LNCaP clone FGC (cell line): ENCODE data around the gene IER5.
"Not testable (repeated sequence)": the region's sequence is repeated elsewhere in the genome, so short reads cannot be mapped to it uniquely, and the experiment has no call there.

ENCODE experiments used
- DNase-seq: peaks from one replicate; pipeline ENCODE4 v3.0.0-alpha.2; 2011; ENCODE audit warnings: low read depth
- H3K4me3 ChIP-seq: 2 replicates; pipeline ENCODE4 v1.5.1; 2011; ENCODE audit warnings: mild to moderate bottlenecking, low read depth, low read length, control low read depth
- TF ChIP-seq, protein P1 (sequence below): IDR thresholded peaks from 2 replicates; pipeline ENCODE4 v1.5.1; 2012; ENCODE audit warnings: mild to moderate bottlenecking; ENCODE audit not compliant: control insufficient read depth, insufficient read depth; ENCODE audit errors: extremely low read depth

IER5 gene

DNA sequence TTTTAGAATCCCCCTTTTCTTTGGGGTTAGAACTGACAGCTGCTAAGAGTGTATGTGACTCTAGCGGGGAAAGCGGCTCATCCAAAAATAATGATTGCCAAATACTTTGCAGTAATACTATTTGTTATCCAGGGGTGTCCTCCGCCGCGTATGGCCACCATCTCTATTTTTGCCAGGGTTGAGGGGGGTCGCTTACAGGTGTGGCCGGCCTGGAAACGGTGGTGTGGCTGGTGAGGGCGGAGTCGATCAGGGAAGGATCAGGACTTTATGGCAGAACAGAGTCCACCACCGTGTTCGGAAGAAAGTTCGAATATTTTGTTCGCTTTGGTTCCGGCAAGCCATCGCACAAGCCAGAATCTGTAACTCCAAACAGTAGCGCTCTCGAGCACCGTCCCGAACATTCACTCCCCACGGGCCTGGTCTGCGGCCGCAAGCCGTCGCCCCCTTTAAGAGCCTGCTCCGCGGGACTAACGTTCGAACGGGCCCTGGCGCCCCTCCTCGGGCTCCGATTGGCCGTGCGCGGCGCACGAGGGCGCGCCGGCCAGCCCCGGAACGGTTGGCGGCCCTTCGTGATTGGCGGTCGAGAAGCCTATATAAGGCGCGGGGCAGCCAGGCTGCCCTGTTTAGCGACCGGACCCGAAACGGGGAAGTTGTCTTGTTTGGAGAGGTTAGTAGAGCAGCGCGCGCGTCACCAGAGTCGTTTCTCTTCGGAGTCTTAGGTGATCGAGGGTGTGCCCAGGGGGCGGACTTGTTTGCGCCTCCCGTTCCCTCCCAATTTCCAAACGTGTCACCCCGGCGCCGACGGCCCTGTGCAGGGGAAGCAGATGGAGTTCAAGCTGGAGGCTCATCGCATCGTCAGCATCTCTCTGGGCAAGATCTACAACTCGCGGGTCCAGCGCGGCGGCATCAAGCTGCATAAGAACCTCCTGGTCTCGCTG is at the start of gene IER5:
IER5 (plus strand) TSS at position 622 of the 938 bp plus-strand sequence; CDS start at position 825, 203 bp downstream.
- peak; percentile 78 for DNase-seq
- H3K4me3 ChIP-seq, result peak within 1 kb of the TSS; percentile 73
- TF ChIP-seq, protein P1, sequence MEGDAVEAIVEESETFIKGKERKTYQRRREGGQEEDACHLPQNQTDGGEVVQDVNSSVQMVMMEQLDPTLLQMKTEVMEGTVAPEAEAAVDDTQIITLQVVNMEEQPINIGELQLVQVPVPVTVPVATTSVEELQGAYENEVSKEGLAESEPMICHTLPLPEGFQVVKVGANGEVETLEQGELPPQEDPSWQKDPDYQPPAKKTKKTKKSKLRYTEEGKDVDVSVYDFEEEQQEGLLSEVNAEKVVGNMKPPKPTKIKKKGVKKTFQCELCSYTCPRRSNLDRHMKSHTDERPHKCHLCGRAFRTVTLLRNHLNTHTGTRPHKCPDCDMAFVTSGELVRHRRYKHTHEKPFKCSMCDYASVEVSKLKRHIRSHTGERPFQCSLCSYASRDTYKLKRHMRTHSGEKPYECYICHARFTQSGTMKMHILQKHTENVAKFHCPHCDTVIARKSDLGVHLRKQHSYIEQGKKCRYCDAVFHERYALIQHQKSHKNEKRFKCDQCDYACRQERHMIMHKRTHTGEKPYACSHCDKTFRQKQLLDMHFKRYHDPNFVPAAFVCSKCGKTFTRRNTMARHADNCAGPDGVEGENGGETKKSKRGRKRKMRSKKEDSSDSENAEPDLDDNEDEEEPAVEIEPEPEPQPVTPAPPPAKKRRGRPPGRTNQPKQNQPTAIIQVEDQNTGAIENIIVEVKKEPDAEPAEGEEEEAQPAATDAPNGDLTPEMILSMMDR, result no peak

DNA sequence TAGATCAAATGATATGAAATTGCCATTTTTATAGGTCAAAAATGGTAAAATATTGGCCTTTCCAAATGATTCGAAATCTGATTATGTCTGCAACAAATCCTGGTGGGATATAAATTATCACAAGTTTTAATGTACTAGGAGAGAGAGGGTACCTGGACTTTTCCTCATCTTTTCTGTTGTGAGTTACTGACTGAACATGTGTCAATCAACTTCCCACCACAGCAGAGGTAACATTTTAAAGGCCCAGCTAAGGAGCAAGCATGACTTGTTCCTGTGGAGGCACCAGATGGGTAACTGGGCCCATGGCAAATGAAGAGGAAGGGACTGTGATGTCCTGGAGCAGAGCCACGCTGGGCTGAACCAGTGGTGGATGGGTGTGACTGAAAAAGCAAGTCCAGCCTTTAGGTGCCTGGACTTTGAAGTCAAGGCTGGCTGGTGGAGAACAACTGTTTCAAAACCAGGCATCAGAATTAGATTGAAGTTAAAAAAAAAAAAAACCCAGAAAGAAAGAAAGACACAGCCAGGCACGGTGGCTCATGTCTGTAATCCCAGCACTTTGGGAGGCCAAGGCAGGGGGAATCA is 48.1 kb upstream of the IER5 start:
- TF ChIP-seq, protein P1, result no peak
- no peak overlapping the region for H3K4me3 ChIP-seq
- DNase-seq, result no peak

DNA sequence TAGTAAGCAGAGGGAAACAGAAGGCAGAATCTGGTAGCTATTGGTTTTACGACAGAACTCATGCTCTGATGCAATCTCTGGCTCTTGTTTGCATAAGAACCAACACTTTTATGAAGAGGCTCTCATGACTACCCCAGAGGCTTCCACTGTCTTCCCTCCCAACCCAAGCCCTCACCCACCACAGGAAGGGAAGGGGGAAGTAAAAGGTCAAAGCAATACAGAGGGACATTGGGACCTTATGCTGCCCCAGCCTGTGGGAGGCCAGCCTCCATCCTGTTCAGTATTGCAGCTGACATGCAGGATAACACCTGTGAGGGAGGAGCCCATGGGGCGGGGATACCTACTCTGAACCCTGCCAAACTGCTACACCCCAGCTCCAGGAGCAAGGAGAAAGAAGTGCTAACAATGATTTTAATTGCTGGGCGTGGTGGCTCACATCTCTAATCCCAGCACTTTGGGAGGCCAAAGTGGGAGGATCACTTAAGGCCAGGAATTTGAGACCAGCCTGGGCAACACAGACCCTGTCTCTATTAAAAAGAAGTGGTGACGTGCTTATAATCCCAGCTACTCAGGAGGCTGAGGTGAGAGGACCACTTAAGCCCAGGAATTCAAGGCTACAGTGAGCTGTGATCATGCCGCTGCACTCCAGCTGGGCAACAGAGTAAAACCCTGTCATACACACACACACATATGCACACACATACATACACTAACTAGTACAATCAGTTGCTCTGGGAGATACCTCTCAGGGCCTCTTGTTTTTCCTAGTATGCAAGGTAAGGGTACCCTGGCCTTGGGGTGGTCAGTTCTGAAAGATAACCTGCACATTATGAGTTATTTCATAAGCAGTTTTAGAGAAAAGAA is 45.2 kb upstream of the IER5 start:
- no peak overlapping the region for H3K4me3 ChIP-seq
- TF ChIP-seq, protein P1, result no peak
- no peak for DNase-seq

DNA sequence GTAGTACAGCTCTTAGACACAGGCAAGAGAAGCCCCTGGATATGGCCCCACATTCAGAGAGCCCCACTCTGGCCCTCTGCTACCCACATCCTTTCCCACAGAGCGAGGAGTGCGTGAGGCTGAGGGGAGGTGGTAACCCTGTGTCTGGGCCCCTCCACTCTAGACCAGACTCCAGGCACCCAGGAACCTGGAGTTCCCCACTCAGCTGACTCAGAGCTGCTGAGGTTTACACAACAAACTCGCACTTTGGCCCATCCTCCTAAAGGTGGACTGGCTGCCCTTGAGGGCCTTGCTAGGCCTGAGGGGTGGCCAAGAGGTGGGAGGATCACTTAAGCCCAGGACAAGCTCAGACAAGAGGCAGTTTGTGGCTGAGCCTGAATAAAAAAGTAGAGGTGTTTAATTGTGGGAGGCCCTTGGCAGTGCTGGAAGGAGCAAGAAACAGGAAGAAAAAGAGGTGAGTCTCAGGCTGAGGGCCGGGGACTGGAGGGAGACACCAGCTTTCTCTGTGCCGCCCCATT is 44.0 kb upstream of the IER5 start:
- H3K4me3 ChIP-seq, result no peak overlapping the region
- no peak for DNase-seq
- TF ChIP-seq, protein P1, result no peak

DNA sequence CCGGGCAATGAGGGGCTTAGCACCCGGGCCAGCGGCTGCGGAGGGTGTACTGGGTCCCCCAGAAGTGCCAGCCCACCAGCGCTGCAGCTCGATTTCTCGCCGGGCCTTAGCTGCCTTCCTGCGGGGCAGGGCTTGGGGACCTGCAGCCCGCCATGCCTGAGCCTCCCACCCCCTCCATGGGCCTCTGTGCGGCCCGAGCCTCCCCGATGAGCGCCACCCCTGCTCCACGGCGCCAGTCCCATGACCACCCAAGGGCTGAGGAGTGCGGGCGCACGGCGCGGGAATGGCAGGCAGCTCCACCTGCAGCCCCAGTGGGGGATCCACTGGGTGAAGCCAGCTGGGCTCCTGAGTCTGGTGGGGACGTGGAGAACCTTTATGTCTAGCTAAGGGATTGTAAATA is 42.6 kb upstream of the IER5 start:
- not testable (repeated sequence) for H3K4me3 ChIP-seq, DNase-seq

DNA sequence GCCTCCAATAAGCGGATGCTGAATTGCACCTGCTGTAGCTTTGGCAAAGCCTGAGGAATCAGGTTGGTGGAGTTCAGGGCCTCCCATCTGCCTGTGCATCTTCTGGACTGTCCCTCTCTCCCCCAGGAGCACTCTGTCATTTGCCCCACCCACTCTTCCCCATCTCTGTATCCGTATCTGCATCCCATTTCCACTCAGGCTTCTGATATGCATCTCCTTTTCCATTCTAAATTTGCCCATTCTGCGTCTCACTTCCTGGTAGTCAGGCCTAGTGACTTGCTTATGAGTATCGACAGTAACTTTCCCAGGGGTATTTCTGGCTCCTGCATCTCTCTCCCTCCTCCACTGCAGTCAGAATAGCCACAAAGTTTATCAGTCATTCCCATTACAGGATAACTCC is 39.1 kb upstream of the IER5 start:
- TF ChIP-seq, protein P1, result no peak
- DNase-seq, result no peak
- no peak overlapping the region for H3K4me3 ChIP-seq
